HL-60 (cell line): ENCODE data around the gene TMPRSS7.
A peak's percentile ranks its signal among the peaks of the same experiment; 100 is the strongest.

Experiments
- DNase-seq, 2 experiments: peaks; one replicate each; pipeline ENCODE4 v3.0.0-alpha.2; 2010 to 2020; ENCODE audit warnings: low read depth in 1 of 2, low spot score in 1 of 2
- H3K27ac ChIP-seq: fragments of 250-450 bp; sonication (Bioruptor Pico); replicated peaks from 2 replicates; pipeline ENCODE4 v1.5.1; 2020; ENCODE audit warnings: mild to moderate bottlenecking, moderate library complexity
- H3K27me3 ChIP-seq: fragments of 250-450 bp; sonication (Bioruptor Pico); 2 replicates; pipeline ENCODE4 v1.5.1; 2021; ENCODE audit warnings: mild to moderate bottlenecking, moderate library complexity; ENCODE audit not compliant: insufficient read depth, poor library complexity, severe bottlenecking
- H3K4me3 ChIP-seq: replicated peaks from 2 replicates; pipeline ENCODE4 v1.5.1; 2011; ENCODE audit warnings: mild to moderate bottlenecking, control low read depth, low read length; ENCODE audit not compliant: insufficient read depth
- GABPA ChIP-seq: IDR thresholded peaks from 2 replicates; pipeline ENCODE4 v1.6.1; 2012; ENCODE audit warnings: low read depth
- POLR2AphosphoS5 ChIP-seq: IDR thresholded peaks from 2 replicates; pipeline ENCODE4 v1.6.1; 2012; ENCODE audit warnings: low read depth
- SPI1 ChIP-seq: IDR thresholded peaks from 2 replicates; pipeline ENCODE4 v1.6.1; 2012; ENCODE audit warnings: low read depth, mild to moderate bottlenecking, borderline replicate concordance
- TF ChIP-seq, protein P1 (sequence below): IDR thresholded peaks from 2 replicates; pipeline ENCODE4 v1.6.1; 2012; ENCODE audit warnings: low read depth; ENCODE audit not compliant: insufficient replicate concordance
- TF ChIP-seq, protein P2 (sequence below): IDR thresholded peaks from one replicate; pipeline ENCODE4 v1.5.1; 2011; ENCODE audit warnings: low read length, control low read depth, inconsistent platforms; ENCODE audit not compliant: insufficient read depth

The TMPRSS7 gene

DNA sequence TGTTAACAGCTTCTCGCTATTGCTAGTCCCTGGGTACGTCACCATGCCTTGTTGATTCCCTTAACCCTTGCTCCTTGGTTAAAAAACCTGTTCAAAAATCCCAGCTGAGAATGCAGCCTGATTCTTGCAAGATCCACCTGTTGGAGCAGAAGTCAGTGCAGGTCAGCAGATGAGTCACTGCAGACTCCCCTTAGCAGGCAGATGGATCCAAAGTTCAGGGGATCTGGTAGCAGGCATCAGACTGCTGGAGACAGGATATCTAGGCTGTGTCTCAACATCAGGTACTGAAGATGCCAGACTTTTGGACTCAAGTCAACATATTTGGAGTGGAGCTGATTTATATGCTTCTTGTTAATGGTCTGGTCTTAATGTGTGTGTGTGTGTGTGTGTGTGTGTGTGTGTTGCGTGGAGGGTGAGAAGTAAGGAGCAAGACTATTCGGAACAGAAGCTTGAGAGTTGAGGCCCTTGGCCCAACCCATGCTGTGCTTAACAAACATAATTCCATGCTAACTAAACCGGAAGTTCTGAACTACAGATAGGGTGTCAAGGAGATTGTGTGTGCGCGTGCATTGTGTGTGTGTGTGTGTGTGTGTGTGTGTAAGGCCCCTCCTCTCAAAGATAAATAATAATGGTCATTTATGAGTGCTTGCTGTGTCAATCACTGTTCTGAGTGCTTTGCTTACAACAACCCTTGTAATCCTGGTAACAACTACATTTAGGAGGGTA is 50.6 kb downstream of the TMPRSS7 start:
- no peak overlapping the region for H3K4me3 ChIP-seq
- DNase-seq = no peak
- TF ChIP-seq SPI1 = no peak
- TF ChIP-seq POLR2AphosphoS5 = no peak
- TF ChIP-seq, protein P1, sequence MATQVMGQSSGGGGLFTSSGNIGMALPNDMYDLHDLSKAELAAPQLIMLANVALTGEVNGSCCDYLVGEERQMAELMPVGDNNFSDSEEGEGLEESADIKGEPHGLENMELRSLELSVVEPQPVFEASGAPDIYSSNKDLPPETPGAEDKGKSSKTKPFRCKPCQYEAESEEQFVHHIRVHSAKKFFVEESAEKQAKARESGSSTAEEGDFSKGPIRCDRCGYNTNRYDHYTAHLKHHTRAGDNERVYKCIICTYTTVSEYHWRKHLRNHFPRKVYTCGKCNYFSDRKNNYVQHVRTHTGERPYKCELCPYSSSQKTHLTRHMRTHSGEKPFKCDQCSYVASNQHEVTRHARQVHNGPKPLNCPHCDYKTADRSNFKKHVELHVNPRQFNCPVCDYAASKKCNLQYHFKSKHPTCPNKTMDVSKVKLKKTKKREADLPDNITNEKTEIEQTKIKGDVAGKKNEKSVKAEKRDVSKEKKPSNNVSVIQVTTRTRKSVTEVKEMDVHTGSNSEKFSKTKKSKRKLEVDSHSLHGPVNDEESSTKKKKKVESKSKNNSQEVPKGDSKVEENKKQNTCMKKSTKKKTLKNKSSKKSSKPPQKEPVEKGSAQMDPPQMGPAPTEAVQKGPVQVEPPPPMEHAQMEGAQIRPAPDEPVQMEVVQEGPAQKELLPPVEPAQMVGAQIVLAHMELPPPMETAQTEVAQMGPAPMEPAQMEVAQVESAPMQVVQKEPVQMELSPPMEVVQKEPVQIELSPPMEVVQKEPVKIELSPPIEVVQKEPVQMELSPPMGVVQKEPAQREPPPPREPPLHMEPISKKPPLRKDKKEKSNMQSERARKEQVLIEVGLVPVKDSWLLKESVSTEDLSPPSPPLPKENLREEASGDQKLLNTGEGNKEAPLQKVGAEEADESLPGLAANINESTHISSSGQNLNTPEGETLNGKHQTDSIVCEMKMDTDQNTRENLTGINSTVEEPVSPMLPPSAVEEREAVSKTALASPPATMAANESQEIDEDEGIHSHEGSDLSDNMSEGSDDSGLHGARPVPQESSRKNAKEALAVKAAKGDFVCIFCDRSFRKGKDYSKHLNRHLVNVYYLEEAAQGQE = no peak
- TF ChIP-seq, protein P2, sequence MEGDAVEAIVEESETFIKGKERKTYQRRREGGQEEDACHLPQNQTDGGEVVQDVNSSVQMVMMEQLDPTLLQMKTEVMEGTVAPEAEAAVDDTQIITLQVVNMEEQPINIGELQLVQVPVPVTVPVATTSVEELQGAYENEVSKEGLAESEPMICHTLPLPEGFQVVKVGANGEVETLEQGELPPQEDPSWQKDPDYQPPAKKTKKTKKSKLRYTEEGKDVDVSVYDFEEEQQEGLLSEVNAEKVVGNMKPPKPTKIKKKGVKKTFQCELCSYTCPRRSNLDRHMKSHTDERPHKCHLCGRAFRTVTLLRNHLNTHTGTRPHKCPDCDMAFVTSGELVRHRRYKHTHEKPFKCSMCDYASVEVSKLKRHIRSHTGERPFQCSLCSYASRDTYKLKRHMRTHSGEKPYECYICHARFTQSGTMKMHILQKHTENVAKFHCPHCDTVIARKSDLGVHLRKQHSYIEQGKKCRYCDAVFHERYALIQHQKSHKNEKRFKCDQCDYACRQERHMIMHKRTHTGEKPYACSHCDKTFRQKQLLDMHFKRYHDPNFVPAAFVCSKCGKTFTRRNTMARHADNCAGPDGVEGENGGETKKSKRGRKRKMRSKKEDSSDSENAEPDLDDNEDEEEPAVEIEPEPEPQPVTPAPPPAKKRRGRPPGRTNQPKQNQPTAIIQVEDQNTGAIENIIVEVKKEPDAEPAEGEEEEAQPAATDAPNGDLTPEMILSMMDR = no peak
- TF ChIP-seq GABPA = no peak

DNA sequence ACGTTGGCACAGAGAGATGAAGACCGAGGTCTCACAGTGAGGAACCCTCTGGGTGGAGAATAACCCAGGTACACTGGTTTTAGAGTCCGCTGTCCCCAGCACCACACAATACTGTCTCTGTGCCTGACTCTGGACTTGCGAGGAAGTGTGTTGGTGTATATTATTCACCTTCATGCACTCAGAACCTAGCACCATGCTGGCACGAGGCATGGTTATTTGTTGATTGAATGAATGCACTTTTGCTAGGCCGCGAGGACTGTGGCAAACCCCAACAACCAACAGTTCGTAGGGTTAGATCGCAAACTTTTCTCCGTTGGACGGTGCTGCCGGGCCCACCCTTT is 51.2 kb downstream of the TMPRSS7 start:
- TF ChIP-seq, protein P1 = no peak
- TF ChIP-seq GABPA = no peak
- TF ChIP-seq SPI1 = no peak
- TF ChIP-seq, protein P2 = no peak
- no peak for TF ChIP-seq POLR2AphosphoS5
- Histone ChIP-seq H3K27me3 (peaks cover 35% of the 10 kb centered on the region), H3K27ac (no peak overlapping the region), H3K4me3 (peak overlapping the region; percentile 37; the same call in 1 of the 2 replicates)
- DNase-seq = no peak

More for the DNA sequence above, 50.6 kb downstream of the TMPRSS7 start:
- Histone ChIP-seq H3K27ac (no peak overlapping the region), H3K27me3 (peaks cover 35% of the 10 kb centered on the region)

DNA sequence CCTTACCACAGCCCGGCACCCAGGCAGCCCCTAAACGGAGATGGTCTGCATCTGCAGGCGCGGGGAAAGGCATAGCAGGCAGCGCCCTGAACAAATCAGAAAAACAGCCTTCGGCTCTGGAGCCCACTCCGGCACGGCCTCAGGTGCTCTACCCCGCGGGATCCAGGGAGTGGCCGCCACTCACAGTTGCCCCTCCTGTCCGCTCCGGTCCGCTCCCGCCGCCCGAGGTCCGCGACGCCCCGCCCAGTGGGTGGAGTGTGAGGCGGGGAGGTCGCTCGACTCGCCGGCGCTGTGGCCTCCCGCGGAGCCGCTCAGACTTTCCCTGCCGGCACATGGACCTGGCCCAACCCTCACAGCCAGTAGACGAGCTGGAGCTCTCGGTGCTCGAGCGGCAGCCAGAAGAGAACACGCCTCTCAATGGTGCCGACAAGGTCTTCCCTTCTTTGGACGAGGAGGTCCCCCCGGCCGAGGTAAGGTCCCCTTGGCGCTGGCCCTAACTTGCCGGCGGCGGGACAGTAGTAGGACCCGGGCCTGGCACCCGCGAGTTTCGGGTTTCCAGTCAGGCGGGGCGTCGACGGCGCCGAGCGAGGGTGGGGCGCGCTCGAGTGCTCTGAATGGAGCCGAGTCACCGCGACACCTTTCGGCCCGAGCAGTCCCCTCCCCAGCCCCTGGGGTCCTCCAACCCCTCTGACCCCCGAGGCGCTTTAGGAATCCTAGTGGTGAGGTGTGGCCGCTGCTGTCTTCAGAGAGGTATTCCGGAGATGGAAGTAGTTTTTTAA is 51.7 kb downstream of the TMPRSS7 start, which contains the start of gene C3orf52:
Gene C3orf52, plus strand, starts transcription at position 314 of the 779 bp plus-strand sequence. Its CDS starts 19 bp downstream, at position 333.
- peak within 1 kb of the TSS; percentile 37 for H3K4me3 ChIP-seq
- H3K27ac ChIP-seq = no peak within 1 kb of the TSS
- peaks cover 35% of the 10 kb centered on the region for H3K27me3 ChIP-seq
- DNase-seq = peak; percentile 8 to 25
- TF ChIP-seq GABPA (no peak), POLR2AphosphoS5 (no peak), SPI1 (no peak)
- TF ChIP-seq, protein P1 = no peak
- TF ChIP-seq, protein P2 = no peak
